AG09309 (cell line): ENCODE results near the gene SDK2.

ENCODE experiments used
- DNase-seq: peaks from one replicate; pipeline ENCODE4 v3.0.0-alpha.2; 2010; ENCODE audit warnings: low read depth
- H3K4me3 ChIP-seq: 2 replicates; pipeline ENCODE4 v1.5.1; 2011; ENCODE audit warnings: mild to moderate bottlenecking, low read depth, low read length, moderate library complexity; ENCODE audit not compliant: control insufficient read depth
- TF ChIP-seq, protein P1 (sequence below): IDR thresholded peaks from 2 replicates; pipeline ENCODE4 v1.5.1; 2011; ENCODE audit warnings: mild to moderate bottlenecking, low read depth, low read length, inconsistent platforms; ENCODE audit not compliant: insufficient read depth, control insufficient read depth; ENCODE audit errors: missing control alignments

Gene SDK2

DNA sequence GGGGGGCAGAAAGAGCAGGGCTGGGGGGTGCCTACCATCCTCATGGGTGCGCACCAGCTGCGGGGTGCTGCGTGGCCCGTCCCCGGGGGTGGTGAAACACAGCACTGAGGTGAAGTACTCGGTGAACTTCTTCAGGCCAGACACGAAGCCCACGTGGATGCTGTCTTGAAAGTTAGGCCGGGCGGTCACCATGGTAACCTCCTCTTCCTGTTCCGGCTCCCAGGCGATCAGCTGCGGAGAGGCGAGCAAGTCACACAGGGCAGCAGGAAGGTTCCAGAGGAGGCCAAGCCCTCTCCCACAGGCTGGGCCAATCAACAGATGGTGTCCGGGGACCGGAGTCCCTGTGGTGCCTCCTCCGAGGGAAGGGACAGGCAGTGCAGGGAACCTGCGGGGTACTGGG lies 242.3 kb downstream of the SDK2 start:
- no peak for DNase-seq
- TF ChIP-seq, protein P1, sequence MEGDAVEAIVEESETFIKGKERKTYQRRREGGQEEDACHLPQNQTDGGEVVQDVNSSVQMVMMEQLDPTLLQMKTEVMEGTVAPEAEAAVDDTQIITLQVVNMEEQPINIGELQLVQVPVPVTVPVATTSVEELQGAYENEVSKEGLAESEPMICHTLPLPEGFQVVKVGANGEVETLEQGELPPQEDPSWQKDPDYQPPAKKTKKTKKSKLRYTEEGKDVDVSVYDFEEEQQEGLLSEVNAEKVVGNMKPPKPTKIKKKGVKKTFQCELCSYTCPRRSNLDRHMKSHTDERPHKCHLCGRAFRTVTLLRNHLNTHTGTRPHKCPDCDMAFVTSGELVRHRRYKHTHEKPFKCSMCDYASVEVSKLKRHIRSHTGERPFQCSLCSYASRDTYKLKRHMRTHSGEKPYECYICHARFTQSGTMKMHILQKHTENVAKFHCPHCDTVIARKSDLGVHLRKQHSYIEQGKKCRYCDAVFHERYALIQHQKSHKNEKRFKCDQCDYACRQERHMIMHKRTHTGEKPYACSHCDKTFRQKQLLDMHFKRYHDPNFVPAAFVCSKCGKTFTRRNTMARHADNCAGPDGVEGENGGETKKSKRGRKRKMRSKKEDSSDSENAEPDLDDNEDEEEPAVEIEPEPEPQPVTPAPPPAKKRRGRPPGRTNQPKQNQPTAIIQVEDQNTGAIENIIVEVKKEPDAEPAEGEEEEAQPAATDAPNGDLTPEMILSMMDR = no peak
- H3K4me3 ChIP-seq = no peak overlapping the region

GRCh38 chr17:73400915-73401545 lies 243.2 kb downstream of the SDK2 start:
- H3K4me3 ChIP-seq = no peak overlapping the region
- no peak for DNase-seq
- TF ChIP-seq, protein P1 = no peak

- TF ChIP-seq, protein P1 = no peak
- no peak for DNase-seq
- no peak overlapping the region for H3K4me3 ChIP-seq
Measured at GRCh38 chr17:73399056-73399455, 245.2 kb downstream of the SDK2 start.

GRCh38 chr17:73397856-73398540 lies 246.2 kb downstream of the SDK2 start:
- TF ChIP-seq, protein P1 = no peak
- H3K4me3 ChIP-seq = no peak overlapping the region
- DNase-seq = no peak

- H3K4me3 ChIP-seq = no peak overlapping the region
- TF ChIP-seq, protein P1 = no peak
- DNase-seq = no peak
Measured at GRCh38 chr17:73397278-73397826, 246.9 kb downstream of the SDK2 start.

- DNase-seq = no peak
- no peak overlapping the region for H3K4me3 ChIP-seq
- TF ChIP-seq, protein P1 = no peak
Measured at GRCh38 chr17:73396431-73397277, 247.6 kb downstream of the SDK2 start.
